ENCODE measurements around the gene SMIM1. TPM values are rescaled to one million over a fixed set of nuclear protein-coding genes. Genes with fewer than 3 reads are reported as not detected.

Gene SMIM1
- total and polyA plus RNA-seq, 2 donors (not counting 3 experiments of a cell fraction or from before 2014, with no cell fraction given), result 1.4 to 2.9 TPM

GRCh38 chr1:3816331-3817137, 44.0 kb downstream of the SMIM1 start:
- DNase-seq (ENCODE audit: low read depth, low spot score) (no peak), FAIRE-seq (no peak)
- no peak overlapping the region for H3K9ac ChIP-seq (replicated peaks; ENCODE audit: extremely low read depth, insufficient read depth, low read length)
- no peaks in the 10 kb centered on the region for H3K27me3 ChIP-seq (ENCODE audit: control insufficient read depth in 2 of 2, insufficient read depth in 2 of 2, low read length in 2 of 2)
- no peaks in the 10 kb centered on the region for H3K4me1 ChIP-seq (ENCODE audit: control insufficient read depth, extremely low read depth, insufficient read depth, low read length)
- H3K4me3 ChIP-seq (replicated peaks in 1 of 3; ENCODE audit: insufficient read depth in 1 of 3, low read depth in 1 of 3, low read length in 3 of 3), result no peak overlapping the region
- dilution Hi-C loops (cut with MboI; ENCODE audit: extremely low pct_ligation_motif_present, low sequenced_read_pairs) (no loop called here), intact Hi-C loops (cut with micrococcal nuclease) (no loop called here)
- H3K9me1 ChIP-seq (replicated peaks; ENCODE audit: control insufficient read depth, extremely low read depth, insufficient read depth, low read length), result no peaks in the 10 kb centered on the region
- no peaks in the 10 kb centered on the region for H4K20me1 ChIP-seq (replicated peaks; ENCODE audit: control insufficient read depth, extremely low read depth, insufficient read depth, low read length)
- POLR2A ChIA-PET, result no interaction called here
- no peak for TF ChIP-seq POLR2A (IDR thresholded peaks at IDR 0.05; ENCODE audit: low read depth, low read length)
- CTCF ChIA-PET, result no interaction called here
- H3K9me3 ChIP-seq (replicated peaks; ENCODE audit: control insufficient read depth, insufficient read depth, low read length), result no peaks in the 10 kb centered on the region
- no peak overlapping the region for H3K4me2 ChIP-seq (ENCODE audit: insufficient read depth, low read length)
- no TSS peak for BruUV-seq (replicated peaks)
- no peaks in the 10 kb centered on the region for H3K79me2 ChIP-seq (ENCODE audit: control insufficient read depth, insufficient read depth, low read length)
- H3K36me3 ChIP-seq (ENCODE audit: control insufficient read depth in 2 of 2, extremely low read depth in 1 of 2, insufficient read depth in 2 of 2, low read length in 2 of 2), result peaks cover 0 to 3% of the 10 kb centered on the region in 2 experiments
- no peak overlapping the region for H3K27ac ChIP-seq (ENCODE audit: insufficient read depth, low read depth, low read length)
- H2AFZ ChIP-seq (ENCODE audit: low read depth, low read length), result no peak overlapping the region

GRCh38 chr1:3817138-3817740, 44.7 kb downstream of the SMIM1 start:
- ChIA-PET POLR2A (no interaction called here), CTCF (no interaction called here)
- no peaks in the 10 kb centered on the region for H3K9me3 ChIP-seq (replicated peaks; ENCODE audit: control insufficient read depth, insufficient read depth, low read length)
- H3K27ac ChIP-seq (ENCODE audit: insufficient read depth, low read depth, low read length), result no peak overlapping the region
- intact Hi-C loops (cut with micrococcal nuclease), result no loop called here
- no peaks in the 10 kb centered on the region for H4K20me1 ChIP-seq (replicated peaks; ENCODE audit: control insufficient read depth, extremely low read depth, insufficient read depth, low read length)
- H3K9me1 ChIP-seq (replicated peaks; ENCODE audit: control insufficient read depth, extremely low read depth, insufficient read depth, low read length), result no peaks in the 10 kb centered on the region
- no peaks in the 10 kb centered on the region for H3K4me1 ChIP-seq (ENCODE audit: control insufficient read depth, extremely low read depth, insufficient read depth, low read length)
- H2AFZ ChIP-seq (ENCODE audit: low read depth, low read length), result no peak overlapping the region
- H3K27me3 ChIP-seq (ENCODE audit: control insufficient read depth in 2 of 2, insufficient read depth in 2 of 2, low read length in 2 of 2), result no peaks in the 10 kb centered on the region
- BruUV-seq (replicated peaks), result no TSS peak
- H3K79me2 ChIP-seq (ENCODE audit: control insufficient read depth, insufficient read depth, low read length), result no peaks in the 10 kb centered on the region
- DNase-seq (ENCODE audit: low read depth, low spot score), result no peak
- H3K4me2 ChIP-seq (ENCODE audit: insufficient read depth, low read length), result no peak overlapping the region
- H3K9ac ChIP-seq (replicated peaks; ENCODE audit: extremely low read depth, insufficient read depth, low read length), result no peak overlapping the region
- no peak for TF ChIP-seq MAX (IDR thresholded peaks at IDR 0.05; ENCODE audit: insufficient read depth, insufficient read length)
- TF ChIP-seq GATA2 (IDR thresholded peaks at IDR 0.05; ENCODE audit: insufficient read depth, insufficient read length, low read depth, low read length), result no peak
- no peak for TF ChIP-seq MYC (IDR thresholded peaks at IDR 0.05; ENCODE audit: low read depth, low read length)
- no peak for TF ChIP-seq POLR2AphosphoS5 (IDR thresholded peaks at IDR 0.05; ENCODE audit: insufficient read depth, low read depth, low read length)
- TF ChIP-seq FOS (IDR thresholded peaks at IDR 0.05; ENCODE audit: borderline replicate concordance, insufficient read depth, low read length), result no peak
- TF ChIP-seq JUN (IDR thresholded peaks at IDR 0.05; ENCODE audit: borderline replicate concordance, insufficient read depth, insufficient read length, low read depth), result no peak
- no peak for TF ChIP-seq POLR2A (IDR thresholded peaks at IDR 0.05; ENCODE audit: low read depth, low read length)
- H3K36me3 ChIP-seq (ENCODE audit: control insufficient read depth in 2 of 2, extremely low read depth in 1 of 2, insufficient read depth in 2 of 2, low read length in 2 of 2), result peaks cover 0 to 3% of the 10 kb centered on the region in 2 experiments
- FAIRE-seq, result no peak
- H3K4me3 ChIP-seq (replicated peaks in 1 of 3; ENCODE audit: insufficient read depth in 1 of 3, low read depth in 1 of 3, low read length in 3 of 3), result no peak overlapping the region
- dilution Hi-C loops (cut with MboI; ENCODE audit: extremely low pct_ligation_motif_present, low sequenced_read_pairs), result no loop called here

Measured in endothelial cell of umbilical vein (primary cell).